ENCODE data around the gene TEN1.
A peak's percentile ranks its signal among the peaks of the same experiment; 100 is the strongest.

The TEN1 gene

GRCh38 chr17:75979705-75980187 is 706 bp downstream of the TEN1 start:
- no peak for DNase-seq

- DNase-seq: no peak
Observed at GRCh38 chr17:75980188-75981018, 1.4 kb downstream of the TEN1 start.

DNA sequence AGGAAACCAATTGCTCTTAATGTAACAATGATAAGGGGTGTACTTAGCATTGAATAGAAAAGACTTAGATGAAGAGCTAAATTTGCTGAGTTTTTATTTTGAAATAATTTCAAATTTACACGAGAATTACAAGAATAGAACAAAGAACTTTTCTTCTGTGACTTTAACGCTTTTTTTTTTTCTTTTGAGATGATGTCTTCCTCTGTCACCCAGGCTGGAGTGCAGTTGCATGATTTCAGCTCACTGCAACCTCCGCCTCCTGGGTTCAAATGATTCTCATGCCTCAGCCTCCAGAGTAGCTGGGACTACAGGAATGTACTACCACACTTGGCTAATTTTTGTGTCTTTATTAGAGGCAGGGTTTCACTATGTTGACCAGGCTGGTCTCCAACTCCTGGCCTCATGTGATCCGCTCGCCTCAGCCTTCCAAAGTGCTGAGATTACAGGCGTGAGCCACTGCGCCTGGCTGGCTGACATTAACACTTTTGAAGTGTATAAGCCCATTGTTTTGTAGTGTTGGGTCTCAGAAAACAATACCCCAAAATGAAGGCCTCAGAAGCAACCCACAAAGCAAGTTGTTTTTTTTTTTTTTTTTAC is 2.1 kb downstream of the TEN1 start:
- DNase-seq: no peak

- DNase-seq: no peak
Observed at GRCh38 chr17:75983501-75984181, 4.6 kb downstream of the TEN1 start.

GRCh38 chr17:75985986-75986385 is 6.9 kb downstream of the TEN1 start:
- no peak for DNase-seq

GRCh38 chr17:75987041-75987440 is 8.0 kb downstream of the TEN1 start:
- no peak for DNase-seq

DNA sequence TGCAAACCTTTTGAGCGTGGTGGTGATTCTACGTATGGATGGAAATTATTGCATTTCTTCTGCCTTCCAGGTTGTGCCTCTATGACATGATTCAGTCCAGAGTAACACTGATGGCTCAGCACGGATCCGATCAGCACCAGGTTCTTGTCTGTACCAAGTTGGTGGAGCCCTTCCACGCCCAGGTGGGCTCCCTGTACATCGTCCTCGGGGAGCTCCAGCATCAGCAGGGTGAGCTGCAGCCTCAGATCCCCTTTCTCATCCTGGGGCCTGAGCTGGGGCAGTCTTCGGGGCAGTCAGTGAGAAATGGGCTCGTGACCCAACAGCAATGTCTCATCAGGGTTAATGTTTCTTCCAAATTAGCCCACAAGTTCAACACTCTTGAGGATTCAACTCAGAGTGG is 12.4 kb downstream of the TEN1 start:
- no peak for DNase-seq

- no peak for DNase-seq
Observed at GRCh38 chr17:75994802-75995370, 15.8 kb downstream of the TEN1 start.

GRCh38 chr17:75995385-75995925 is 16.4 kb downstream of the TEN1 start:
- DNase-seq: no peak

DNA sequence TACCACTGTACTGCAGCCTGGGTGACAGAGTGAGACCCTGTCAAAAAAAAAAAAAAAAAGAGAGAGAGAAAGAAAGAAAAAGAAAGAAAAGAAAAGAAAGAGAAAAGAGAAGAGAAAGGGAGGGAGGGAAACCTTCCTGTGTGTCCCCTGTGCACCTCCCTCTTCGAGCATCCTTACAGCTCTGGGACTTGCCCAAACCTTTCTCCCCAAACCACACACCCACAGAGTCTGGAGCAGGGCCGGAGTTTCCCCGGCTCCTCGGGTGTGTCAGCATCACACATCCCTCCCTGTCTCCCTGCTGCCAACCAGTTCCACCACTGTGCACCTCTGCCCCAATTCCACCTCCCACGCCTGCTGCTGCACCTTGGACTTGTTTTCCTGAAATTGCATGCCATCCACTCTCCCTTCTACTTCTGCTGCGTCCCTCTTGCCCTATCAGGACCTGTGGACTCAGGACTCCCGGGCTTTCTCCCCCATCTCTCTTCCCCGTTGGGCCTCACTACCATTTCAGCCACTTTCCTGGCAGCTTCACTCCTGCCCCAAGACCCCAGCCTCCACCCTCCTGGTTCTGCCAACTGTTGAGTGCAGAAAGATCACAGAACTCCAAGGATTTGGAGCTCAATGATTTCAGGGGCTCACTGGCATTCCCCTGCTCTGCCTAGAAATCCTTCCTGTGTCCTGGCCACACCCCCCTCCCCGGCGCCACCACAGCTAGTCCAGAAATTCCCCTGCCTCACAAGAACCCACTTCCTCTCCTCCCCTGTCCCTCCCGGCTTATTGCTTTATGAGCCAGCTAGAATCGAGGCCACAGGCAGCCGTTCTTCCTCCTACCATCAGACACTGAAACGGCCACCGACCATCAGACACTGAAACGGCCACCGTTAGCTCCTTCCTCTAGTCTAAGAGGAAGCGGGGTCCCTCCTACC is 17.9 kb downstream of the TEN1 start:
- DNase-seq: no peak

DNA sequence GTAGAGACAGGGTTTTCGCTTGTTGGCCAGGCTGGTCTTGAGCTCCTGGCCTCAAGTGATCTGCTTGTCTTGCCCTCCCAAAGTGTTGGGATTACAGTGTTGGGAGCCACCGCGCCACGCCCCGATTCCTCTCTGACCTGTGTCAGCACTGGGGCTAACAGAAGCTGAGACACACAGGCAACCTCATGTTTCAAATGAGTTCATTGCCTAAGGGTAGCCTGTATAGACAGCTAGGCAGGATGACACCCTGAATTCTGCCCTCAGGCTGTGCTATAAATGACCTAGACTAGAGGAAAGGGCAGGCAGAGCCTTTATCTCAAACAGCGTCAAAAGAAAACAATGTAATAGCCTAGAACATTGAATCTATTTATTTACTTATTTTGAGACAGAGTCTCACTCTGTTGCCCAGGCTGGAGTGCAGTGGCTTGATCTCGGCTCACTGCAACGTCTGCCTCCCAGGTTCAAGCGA is 19.3 kb downstream of the TEN1 start:
- no peak for DNase-seq

DNA sequence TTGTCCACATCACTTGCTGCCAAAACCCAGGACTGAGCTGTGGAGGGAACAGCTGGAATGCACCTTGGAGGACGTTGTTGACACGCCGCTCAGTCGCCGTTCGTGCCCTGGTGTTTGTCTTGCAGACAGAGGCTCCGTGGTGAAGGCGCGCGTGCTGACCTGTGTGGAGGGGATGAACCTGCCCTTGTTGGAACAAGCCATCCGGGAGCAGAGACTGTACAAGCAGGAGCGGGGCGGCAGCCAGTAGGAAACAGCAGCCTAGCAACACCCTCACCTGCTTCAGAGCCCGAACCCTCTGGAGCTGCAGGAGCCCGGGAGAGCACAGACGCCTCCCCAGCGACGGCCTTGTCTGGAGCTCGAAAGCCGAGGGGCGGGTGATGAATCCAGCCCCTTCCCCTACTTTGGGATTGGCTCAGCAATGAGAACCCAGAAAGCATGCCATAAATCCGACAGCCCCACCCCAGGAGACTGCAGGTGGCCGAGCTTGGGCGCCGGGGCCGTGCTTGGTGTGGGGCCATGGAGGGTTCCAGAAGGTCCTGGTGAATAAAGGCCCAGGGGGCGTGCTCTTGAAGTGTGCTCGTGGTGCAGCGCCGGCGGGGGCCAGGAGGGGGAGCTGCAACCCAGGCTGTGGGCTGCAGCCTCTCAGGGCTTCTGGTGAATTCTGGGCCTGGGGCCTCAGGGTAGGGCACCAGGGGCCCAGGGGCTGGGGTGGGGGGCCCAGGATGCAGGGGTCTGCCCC is 21.1 kb downstream of the TEN1 start:
- DNase-seq: peak; percentile 69

DNA sequence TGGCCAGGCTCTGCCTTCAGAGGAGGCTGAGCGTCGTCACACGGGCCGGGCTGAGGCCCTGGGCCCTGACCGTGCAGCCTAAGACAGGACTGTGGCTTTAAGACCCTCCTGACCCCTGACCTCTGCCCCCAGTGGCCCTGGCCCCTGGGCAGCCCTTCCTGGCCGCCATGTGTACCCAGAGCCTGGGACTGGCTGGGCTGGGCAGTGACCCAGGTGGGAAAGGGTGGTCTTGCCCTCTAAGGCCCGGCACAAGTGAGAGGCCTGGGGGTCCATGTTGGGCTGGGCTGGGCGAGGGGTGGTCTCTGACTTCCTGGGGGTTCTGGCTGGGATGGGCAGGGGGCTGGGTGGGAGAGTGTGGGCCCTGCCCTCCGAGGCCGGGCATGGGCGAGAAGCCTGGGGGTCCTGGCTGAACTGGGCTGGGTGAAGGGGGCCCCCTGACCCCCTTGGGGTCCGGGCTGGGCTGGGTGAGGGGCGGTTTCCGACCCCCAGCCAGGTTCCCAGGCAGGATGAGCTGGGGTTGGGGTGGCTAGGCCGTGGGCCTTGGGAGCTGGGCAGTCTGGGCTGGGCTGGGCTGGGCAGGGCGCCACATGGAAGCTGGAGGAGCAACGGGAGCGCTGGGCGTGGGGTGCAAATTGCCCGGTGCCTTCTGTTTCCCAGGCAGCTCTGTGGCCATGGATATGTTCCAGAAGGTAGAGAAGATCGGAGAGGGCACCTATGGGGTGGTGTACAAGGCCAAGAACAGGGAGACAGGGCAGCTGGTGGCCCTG is 21.9 kb downstream of the TEN1 start, which contains the start of gene CDK3:
Gene CDK3, plus strand, starts transcription at position 101 of the 767 bp plus-strand sequence. Its CDS starts 571 bp downstream, at position 672.
- no peak for DNase-seq

GRCh38 chr17:76002100-76002499 is 23.1 kb downstream of the TEN1 start:
- DNase-seq: no peak

- DNase-seq: no peak
Observed at GRCh38 chr17:76003915-76004314, 24.9 kb downstream of the TEN1 start.

GRCh38 chr17:76004750-76005262 is 25.8 kb downstream of the TEN1 start:
- DNase-seq: no peak

DNA sequence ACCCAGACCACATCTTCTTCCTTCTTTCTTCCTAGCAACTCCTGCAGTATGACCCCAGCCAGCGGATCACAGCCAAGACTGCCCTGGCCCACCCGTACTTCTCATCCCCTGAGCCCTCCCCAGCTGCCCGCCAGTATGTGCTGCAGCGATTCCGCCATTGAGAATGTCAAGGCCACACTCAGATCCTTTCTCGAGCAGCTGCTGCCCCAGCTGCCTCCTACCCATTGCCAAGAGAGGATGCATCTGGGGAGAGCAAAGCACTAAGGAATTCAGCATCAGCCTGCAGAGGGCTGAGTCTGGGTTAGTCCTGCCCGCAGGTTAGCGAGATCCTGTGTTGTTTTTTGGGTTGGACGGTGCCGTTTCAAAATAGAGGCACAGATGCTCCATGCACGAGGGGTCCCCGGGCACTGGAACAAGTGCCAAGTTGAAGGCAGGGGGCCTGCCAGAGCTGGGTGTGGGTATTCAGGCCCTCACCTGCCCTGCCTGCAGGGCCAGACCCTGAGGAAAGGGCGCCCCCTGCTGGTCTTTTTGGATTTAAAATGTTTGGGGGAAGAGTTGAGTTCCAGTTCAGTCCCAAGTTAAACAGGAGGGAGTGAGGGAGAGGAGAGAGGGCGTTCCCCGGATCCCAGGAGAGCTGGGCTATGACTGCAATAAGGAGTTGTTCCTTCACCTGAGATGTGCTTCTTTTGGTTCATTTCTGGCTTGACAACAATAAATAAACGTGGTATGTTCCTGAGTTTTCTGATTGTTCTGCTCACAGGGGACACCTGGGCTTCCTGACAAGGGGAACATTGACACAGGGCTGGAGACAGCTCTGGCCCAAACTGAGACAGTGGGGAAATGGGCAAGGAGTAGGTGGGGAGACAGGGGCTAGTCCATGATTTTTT is 26.5 kb downstream of the TEN1 start:
- peak; percentile 73 for DNase-seq

DNA sequence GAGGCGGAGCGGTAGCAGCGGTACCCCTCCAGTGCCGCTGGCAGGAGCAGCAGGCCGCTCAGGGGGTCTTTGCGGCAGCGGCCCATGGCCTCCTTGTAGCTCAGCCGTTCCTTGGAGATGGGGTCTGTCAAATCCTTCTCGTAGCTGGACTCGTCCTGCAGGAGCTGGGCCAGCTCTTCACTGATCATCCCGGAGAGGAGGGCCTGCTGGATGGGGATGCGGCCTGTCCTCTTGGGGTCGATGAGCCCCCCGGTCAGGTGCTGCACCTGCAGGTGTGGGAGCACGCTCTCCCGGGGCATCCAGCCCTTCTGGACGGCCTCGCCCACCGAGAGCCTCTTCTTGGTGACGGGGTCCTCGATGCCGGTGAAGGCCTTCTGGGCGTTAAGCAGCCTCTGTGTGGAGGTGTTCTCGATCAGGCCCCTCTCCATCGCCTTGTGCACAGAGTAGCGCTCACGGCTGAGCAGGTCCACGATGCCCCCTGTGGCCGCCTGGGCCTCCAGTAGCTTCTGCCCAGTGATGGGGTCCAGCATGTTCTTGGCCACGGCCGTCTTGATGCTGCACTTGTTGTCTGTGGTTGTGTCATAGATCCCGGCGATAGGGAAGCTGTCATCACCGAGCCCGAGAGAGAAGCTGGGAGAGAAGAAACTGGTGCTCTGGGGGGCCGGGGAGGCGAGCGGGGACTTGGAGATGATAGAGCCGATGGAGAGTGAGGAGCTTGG is 28.2 kb downstream of the TEN1 start:
- no peak for DNase-seq
